ENCODE data around the gene CELSR1. TPM values are rescaled to one million over a fixed set of nuclear protein-coding genes. Genes with fewer than 3 reads are reported as not detected.
A peak's percentile ranks its signal among the peaks of the same experiment; 100 is the strongest.
"Not testable (repeated sequence)": the region's sequence is repeated elsewhere in the genome, so short reads cannot be mapped to it uniquely, and the experiment has no call there.

The CELSR1 gene
- total RNA-seq, 1 experiment from 2014 or later = 8.7 TPM

DNA sequence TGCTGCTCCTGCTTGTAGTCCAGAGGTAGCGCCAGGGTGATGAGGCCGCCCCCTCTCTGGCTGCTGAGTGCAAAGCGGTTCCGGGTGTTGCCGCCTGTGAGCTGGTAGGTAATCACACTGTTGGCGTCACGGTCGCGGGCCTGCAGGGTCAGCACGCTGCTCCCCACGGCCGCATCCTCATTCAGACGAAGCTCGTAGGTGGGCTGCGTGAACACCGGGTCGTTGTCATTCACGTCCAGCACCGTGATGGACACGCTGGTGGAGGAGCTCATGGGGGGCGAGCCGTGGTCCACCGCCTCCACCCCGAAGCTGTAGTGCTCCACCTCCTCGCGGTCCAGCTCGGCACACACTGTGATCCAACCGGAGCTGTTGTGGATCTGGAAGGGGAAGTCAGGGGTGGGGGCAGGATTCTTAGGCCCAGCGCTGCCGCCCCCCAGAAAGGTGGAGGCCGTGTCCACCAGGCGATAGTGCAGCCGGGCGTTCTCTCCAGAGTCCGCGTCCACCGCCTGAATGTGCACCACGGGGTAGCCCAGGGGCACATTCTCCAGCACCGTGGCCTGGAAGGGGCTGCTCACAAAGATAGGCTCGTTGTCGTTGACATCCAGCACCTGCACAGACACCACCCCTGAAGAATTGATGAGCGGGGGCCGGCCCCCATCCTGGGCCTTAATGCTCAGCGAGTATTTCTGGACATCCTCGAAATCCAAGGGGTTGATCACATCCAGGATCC is 2.4 kb downstream of the CELSR1 start:
- no peak for DNase-seq (ENCODE audit: extremely low read depth, low read depth)

DNA sequence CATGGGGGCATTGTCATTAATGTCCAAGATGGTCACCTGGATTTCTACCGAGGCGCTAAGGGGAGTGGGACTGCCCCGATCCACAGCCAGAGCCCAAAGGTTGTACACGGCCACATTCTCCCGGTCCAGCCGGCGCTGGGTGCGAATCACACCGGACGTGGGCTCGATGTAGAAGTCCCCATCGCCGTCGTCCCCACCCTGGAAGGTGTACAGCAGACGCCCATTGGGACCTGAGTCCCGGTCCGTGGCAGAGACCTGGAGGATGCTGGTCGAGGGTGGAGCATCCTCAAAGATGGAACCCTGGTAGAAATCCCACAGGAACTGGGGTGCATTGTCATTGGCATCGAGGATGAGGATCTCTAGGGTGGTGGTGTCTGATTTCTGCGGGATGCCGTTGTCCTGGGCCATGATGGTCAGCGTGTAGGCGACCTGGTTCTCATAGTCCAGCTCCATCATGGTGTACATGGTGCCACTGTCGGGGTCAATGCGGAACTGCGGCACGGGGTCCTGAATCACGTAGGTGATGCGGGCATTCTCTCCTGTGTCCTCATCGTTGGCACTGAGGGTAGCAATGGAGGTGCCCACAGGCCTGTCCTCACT is 3.1 kb downstream of the CELSR1 start:
- no peak for DNase-seq (ENCODE audit: extremely low read depth, low read depth)

DNA sequence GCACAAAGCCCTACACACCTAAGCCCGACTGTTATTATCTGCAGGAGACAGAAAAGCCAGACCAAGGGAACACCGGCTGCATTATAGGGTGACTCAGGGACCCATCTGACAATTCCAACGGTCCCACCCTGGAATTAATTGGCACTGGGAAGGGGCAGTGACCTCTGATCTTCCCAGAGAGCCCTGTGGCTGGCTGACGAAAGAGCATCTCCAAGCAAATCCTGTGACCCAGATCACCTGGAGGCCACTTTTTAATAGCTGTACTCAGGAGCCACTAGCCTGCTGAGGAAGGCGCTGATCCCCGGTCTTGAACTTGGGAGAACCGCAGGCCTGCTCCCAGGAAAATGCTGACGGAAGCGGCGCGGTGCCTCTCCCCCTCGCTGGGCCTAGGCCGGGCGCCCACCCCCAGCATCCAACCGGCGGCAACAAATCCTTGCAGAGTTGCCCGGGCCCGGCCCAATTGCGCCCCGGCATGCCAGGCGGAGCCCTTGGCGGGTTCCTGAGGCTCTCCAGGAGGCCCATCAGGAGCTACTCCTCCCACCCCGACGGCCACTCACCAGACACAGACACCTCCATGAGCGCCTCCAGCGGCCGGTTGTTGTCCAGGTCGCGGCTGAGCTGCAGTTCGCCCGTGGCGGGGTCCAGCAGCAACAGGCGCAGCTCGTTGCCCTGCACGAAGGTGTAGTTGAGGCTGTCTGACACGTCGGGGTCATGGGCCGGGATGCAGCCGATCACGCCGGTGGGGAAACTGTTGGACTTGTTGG is 4.2 kb downstream of the CELSR1 start:
- DNase-seq (ENCODE audit: extremely low read depth, low read depth) = no peak

DNA sequence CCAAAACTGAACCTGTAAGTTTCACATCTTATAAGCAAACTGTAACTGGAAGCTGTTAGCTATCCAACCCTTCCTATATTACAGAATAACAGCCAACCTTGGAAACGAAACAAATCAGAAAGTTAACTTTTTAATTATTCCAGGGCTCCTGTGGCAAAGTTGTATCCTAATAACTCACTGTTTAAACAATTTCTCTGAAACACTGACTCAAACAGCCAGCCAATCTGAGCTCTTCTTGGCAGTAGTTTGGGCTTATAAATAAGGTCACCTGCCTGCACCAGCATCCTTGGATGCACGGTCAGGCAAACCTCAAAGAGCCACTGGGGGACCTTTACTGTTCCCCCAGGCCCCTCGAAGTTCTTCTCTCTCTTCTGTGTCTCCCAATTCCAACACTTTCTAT is 5.0 kb downstream of the CELSR1 start:
- no peak for DNase-seq (ENCODE audit: extremely low read depth, low read depth)

DNA sequence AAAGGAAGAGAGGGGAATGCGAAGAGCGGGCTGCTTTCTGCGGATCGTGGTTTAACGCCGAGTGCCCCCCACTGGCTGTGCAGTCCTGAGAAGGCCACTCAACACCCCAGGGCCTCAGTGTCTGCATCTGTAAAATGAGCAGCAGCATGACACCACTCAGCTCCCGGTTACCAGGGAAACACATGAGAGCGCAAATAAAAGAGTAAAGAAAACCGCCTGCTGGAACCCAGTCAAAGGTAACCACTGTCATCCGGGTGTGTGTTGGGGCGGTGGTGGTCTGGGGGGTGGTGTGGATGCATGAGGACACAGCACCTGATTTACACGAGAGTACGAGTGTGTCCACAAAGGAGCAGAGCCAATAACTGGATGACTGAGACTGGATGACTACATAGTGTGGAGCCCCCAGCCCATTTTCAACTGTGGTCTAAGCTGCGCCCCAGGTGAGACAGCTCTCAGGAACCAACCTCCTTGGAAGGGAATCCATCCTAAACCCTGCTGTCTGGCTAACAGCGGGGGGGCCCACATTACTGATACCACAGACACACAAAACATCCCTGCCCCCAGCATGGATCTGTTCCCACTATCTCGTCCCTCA is 5.7 kb downstream of the CELSR1 start:
- no peak for DNase-seq (ENCODE audit: extremely low read depth, low read depth)

DNA sequence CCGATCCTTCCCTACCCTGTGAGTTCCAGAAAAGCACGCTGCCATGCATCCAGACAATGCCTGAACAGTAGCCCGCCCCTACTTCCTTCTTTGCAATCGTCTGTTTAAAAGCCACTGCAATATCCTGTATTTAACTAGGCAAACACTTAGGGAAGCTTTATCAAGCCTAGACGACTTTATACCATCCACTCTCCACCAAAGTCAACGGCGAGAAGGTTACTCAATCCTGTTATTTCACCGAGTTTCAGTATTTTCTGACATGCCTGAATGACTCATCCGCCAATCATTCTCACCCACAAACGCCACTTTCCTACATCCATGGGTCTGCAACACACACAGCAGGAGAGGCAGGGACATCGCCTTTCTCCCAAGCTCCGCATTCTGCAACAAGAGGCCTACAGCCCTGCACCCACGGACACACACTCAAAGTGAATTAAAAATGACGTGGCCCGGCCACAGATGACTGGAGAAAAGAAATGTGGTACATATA is 9.3 kb downstream of the CELSR1 start:
- peak; percentile 85 for DNase-seq (ENCODE audit: extremely low read depth, low read depth)

DNA sequence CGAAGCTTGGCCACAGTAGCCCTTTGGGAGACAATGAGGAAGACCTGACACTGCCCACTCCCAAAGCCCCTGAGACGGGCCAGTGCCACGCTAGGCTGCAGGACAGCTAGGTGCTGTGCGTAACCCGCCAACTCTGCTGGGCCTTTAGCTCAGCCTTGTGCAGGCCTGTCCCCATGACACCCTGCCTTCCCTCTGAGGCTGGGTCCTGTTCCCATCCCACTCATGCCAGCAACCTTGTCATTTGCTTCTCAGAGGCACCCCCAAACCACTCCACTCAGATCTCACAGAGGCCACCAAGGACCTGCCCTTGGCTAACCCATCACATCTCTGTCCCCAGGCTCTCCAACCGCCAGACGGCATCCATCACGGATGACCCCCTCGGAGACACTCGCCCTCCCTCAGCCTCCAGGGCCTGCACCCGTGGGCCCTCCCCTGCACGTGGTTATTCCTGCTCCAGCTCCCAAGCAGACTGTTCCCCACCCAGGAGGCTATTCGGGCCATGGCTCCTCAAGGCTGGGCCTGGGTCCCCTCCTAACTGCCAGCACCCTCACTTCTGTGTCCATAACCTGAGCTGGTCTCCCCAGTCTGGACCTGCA is 11.1 kb downstream of the CELSR1 start:
- no peak for DNase-seq (ENCODE audit: extremely low read depth, low read depth)

DNA sequence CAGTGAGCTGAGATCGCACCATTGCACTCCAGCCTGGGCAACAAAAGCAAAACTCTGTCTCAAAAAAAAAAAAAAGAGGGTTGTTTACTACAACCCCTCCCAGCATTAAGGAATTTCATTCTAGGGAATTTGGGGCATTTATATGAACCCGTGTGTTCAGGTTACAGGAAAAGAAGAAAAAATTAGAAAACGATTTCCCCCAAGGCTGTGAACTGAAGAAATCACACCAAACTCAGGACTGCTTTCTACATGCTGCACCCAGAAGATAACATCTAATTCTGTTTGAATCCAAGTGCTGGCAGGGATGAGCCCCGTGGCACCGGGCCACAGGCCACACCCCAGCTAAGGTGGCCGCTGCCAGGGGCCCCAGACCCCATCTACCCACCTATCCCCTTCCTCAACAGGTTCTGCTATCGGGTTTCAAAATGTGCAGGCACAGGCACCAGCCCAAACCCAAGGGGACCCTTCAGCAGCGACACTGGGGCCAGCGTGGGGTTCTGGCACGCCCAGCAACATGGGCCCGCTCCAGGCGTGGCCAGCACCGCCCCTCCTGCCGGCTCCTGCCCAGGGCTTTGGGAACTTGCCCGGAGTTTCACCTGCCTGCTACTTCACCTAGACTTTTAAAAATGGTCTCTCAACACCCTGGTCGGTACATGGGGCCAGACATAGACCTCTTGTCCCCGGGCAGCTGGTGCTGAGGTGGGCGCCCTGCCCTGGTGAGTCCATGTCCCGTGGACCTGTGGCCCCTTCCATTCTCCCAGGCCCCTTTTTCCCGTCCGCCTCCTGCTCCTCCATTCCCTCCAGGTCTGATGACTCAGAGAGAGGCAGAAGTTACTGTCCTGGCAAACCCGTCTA is 11.8 kb downstream of the CELSR1 start:
- no peak for DNase-seq (ENCODE audit: extremely low read depth, low read depth)

DNA sequence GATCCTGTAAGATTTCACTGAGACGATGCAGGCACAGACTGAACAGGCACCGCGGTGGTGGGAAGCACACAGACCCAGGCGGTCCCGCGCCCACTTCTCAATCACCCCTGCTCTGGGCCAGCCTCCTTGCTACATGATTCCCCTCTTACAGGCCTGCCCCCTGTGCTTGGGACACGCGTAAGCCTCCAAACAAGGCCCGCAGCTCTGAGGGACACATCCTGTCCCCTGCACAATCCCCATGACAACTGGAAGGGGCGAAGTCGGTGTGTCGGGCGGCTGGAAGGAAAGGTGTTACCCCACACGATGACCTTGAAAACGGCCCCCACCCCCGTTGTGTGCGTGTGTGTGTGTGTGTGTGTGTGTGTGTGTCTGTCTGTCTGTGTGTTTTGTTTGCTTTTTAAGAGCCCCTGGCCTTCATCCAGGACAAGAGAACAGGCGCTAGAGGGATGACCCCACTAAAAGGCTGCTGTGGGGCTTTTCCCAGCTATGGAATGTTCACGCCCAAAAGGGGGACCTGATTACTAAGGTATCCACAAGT is 13.1 kb downstream of the CELSR1 start:
- DNase-seq (ENCODE audit: extremely low read depth, low read depth) = no peak

DNA sequence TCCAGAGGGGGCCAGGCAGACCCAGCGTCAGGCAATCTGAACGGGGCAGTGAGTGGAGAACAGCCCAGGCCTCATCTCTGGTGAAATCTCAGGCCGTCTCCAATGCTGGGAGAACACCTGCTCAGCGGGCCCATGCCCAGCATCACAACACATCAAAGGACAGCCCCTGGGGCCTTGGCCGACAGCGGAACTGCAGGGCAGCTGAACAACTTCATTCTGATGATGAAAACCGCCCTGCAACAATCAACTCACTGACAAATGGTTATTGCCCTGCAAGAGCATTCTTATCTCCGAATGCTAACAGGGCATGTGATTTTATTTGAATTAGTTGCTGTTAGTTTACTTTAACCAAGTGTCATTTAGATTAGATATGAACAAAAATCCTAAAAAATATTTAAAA is 14.6 kb downstream of the CELSR1 start:
- DNase-seq (ENCODE audit: extremely low read depth, low read depth) = no peak

DNA sequence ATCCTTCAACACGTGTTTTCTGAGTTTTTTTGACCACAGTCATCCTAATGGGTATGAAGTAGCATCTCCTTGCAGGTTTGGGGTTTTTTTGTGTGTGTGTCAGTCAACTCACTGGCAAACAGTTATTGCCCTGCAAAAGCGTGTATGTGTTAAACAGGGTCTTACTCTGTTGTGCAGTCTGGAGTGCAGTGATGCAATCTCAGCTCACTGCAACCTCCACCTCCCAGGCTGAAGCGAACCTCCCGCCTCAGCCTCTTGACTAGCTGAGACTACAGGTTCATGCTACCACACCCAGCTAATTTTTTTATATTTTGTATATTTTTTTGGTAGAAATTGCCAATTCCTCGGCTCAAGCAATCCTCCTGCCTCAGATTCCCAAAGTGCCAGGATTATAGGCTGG is 15.4 kb downstream of the CELSR1 start:
- no peak for DNase-seq (ENCODE audit: extremely low read depth, low read depth)

DNA sequence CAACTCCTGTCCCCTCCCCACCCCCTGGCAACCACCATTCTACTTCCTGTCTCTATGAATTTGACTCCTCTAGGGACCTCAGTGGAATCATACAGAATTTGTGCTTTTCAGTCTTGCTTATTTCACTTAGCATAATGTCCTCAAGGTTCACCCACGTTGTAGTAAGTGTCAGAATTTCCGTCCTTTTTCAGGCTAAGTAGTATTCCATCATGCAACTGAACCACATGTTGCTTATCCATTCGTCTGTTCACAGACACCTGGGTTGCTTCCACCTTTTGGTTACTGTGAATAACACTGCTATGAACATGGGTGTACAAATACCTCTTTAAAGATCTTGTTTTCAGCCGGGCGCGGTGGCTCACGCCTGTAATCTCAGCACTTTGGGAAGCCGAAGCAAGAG is 16.5 kb downstream of the CELSR1 start:
- no peak for DNase-seq (ENCODE audit: extremely low read depth, low read depth)

DNA sequence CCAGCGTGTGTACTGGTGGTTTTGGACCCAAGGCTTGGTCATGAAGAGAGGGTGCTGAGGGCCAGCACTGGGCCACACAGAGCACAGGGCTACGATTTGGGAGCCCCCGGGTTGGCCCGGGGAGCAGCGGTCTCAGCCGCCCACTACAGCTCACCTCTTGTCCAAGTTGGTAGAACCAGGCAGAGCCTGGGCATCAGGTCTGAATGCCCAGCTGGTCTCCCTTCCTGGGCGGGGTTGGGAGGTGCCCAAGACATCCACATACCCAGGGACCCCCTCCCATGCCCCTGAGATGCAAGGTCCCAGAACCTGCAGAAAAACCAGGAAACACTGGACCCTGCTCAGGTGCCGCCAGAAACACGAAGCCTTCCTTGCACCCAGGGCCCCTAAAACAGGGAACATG is 18.0 kb downstream of the CELSR1 start:
- no peak for DNase-seq (ENCODE audit: extremely low read depth, low read depth)

DNA sequence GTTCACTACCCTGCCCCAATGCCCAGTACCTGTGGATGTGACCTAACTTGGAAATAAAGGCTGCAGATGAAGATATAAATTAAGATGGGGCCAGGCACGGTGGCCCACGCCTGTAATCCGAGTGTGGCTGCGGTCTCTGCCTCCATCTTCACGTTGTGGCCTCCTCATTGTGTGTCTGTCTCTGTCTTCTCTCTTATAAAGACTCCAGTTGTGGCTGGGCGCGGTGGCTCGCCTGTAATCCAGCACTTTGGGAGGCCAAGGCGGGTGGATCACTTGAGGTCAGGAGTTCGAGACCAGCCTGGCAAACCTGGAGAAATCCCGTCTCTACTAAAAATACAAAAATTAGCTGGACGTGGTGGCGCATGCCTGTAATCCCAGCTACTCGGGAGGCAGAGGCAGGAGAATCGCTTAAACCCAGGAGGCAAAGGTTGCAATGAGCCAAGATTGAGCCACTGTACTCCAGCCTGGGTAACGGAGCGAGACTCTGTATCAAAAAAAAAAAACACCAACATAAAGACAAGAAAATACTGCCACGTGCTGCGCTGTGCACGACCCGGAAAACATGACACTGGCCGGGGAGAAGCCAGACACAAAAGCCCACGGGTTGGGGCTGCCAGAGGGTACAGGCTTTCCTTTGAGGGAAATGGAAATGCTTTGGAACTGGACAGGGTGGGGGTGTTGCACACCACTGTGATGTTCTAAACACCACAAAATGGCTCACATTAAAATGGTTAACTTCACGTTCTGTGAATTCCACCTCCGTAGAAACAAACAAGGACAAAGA is 18.7 kb downstream of the CELSR1 start:
- DNase-seq (ENCODE audit: extremely low read depth, low read depth) = no peak

DNA sequence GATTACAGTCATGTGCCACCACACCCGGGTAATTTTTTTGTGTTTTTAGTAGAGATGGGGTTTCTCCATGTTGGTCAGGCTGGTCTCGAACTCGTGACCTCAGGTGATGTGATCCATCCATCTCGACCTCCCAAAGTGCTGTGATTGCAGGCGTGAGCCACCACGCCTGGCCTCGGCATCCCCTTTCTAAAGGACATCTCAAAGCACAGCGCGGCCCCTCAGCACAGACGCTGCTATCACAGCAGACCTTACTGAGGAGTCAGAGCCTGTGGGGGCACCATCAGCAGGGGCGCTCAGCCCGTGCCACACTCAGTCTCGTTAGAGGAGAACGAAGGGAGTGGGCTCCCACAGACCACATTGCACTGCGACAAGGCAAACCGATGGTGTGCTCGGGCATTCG is 19.4 kb downstream of the CELSR1 start:
- no peak for DNase-seq (ENCODE audit: extremely low read depth, low read depth)

DNA sequence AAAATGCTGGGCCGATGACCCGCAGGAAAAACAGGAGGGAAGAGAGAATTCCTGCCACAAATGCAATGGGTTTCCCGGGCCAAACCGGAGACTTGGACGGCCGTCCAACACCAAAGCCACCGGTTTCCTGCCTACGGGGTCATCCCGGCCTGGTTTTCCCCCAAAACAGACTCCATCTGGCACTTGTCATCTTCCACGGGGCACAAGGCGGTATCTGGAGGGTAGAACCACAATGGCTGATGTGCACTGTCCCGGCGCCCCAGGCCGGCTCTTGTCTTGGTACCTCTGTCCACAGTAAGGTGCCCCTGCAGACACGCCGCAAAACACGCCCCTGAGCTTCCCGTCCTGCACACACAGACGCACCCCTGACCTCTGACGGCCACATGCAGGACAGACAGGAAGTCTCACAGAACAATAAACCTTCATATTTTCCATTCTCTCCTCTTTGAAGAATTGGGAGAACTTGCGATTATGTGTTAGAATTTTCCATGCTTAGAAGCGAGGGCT is 20.1 kb downstream of the CELSR1 start:
- DNase-seq (ENCODE audit: extremely low read depth, low read depth) = no peak

DNA sequence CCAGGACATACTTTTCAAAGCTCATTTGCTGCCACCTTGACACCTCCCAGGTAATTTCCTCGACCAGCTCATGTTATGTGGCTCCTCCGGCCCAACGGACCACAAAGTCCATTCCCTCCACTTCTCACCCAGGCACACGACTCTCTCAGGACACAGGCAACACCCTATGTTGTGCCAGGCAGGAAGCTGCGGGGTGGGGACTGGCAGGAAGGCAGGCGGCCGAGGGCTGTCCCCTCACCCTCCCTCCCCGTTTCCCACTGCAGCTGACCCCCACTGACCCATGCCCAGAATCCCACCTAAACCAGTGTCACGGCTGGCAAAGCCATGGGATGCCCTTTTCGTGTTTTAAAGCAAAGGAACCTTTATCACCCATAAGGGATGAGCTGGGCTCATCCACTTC is 20.8 kb downstream of the CELSR1 start:
- DNase-seq (ENCODE audit: extremely low read depth, low read depth) = no peak

DNA sequence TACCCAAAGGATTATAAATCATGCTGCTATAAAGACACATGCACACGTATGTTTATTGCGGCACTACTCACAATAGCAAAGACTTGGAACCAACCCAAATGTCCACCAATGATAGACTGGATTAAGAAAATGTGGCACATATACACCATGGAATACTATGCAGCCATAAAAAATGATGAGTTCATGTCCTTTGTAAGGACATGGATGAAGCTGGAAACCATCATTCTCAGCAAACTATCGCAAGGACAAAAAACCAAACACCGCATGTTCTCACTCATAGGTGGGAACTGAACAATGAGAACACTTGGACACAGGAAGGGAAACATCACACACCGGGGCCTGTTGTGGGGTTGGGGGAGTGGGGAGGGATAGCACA is 21.3 kb downstream of the CELSR1 start:
- DNase-seq (ENCODE audit: extremely low read depth, low read depth) = not testable (repeated sequence)
